HCT116 (cell line): ENCODE measurements around the gene CCM2L. TPM values are rescaled to one million over a fixed set of nuclear protein-coding genes. Genes with fewer than 3 reads are reported as not detected.

Experiments
- ATAC-seq: fragments of 200-7000 bp; cut with Tn5 transposase; 2 replicates; pipeline ENCODE4 v1.9.1; 2020; ENCODE audit warnings: mild to moderate bottlenecking, moderate library complexity
- BruUV-seq: library from RNA; stranded (reverse); fragments of 400-500 nt; replicated peaks from 2 replicates; lab custom pipeline; 2021; lab: Mats Ljungman, UMichigan
- CTCF ChIA-PET: fragments of 300-600 bp; sonication (Branson Sonifier 250); formaldehyde crosslinking; loops from one replicate; lab custom pipeline; 2021; ENCODE audit warnings: antibody characterized with exemption; lab: Charles Lee
- POLR2A ChIA-PET: fragments of 300-600, 350-600 bp; sonication (Branson Sonifier 250); formaldehyde crosslinking; loops from one replicate; lab custom pipeline; 2021; ENCODE audit warnings: antibody characterized with exemption; lab: Charles Lee
- RAD21 ChIA-PET, 2 experiments: fragments of 300-600 bp; sonication (Branson Sonifier 250); formaldehyde crosslinking; loops; one replicate each; lab custom pipeline; 2023; ENCODE audit warnings: low total read pairs in 2 of 2; ENCODE audit not compliant: uncharacterized antibody in 2 of 2, unreplicated experiment in 2 of 2, low non-redundant PET in 1 of 2; lab: Charles Lee
- DNase-seq: peaks from one replicate; pipeline ENCODE4 v3.0.0-alpha.2; 2010; ENCODE audit warnings: low read depth, low spot score
- H2AFZ ChIP-seq: fragments of 200-600 bp; shearing (Covaris generic), sonication (generic); 2 replicates; pipeline ENCODE4 v1.6.1; 2017; ENCODE audit warnings: low read depth, mixed run types, mixed read lengths, antibody characterized with exemption, low read length; ENCODE audit not compliant: poor library complexity, severe bottlenecking
- H3K27ac ChIP-seq: 2 replicates; pipeline ENCODE4 v1.5.1; 2012; ENCODE audit warnings: low read depth, low read length
- H3K27me3 ChIP-seq: fragments of 200-600 bp; sonication (generic); 2 replicates; pipeline ENCODE4 v1.6.1; 2016; ENCODE audit warnings: mixed run types, low read length, mixed read lengths; ENCODE audit not compliant: insufficient read depth
- H3K36me3 ChIP-seq, 2 experiments: fragments of 200-500 bp in 1 of 2; fragments of 200-600 bp in 1 of 2; sonication (Bioruptor generic) in 1 of 2; sonication (generic) in 1 of 2; 2 replicates each; pipeline versions ENCODE4 v1.5.1 to v1.6.1; 2014 to 2016; ENCODE audit warnings: low read length in 2 of 2, inconsistent platforms in 1 of 2, mixed read lengths in 1 of 2, mixed run types in 1 of 2; ENCODE audit not compliant: insufficient read depth in 2 of 2, control insufficient read depth in 1 of 2
- H3K4me1 ChIP-seq, 2 experiments: fragments of 200-600 bp in 1 of 2; sonication (generic) in 1 of 2; 2 replicates each; pipeline versions ENCODE4 v1.5.1 to v1.6.1; 2012 to 2017; ENCODE audit warnings: low read length in 2 of 2, inconsistent platforms in 1 of 2, mild to moderate bottlenecking in 1 of 2, mixed read lengths in 1 of 2, mixed run types in 1 of 2, moderate library complexity in 1 of 2; ENCODE audit not compliant: insufficient read depth in 2 of 2, control insufficient read depth in 1 of 2
- H3K4me2 ChIP-seq: fragments of 200-600 bp; sonication (generic); 2 replicates; pipeline ENCODE4 v1.6.1; 2017; ENCODE audit warnings: mixed run types, low read length, mixed read lengths
- H3K4me3 ChIP-seq, 2 experiments: fragments of 200-600 bp in 1 of 2; sonication (generic) in 1 of 2; replicated peaks in 1 of 2; 2 replicates each; pipeline ENCODE4 v1.5.1; 2011 to 2016; ENCODE audit warnings: low read length in 2 of 2, control low read depth in 1 of 2, low read depth in 1 of 2, mild to moderate bottlenecking in 1 of 2, mixed read lengths in 1 of 2, mixed run types in 1 of 2
- H3K79me2 ChIP-seq: fragments of 200-600 bp; sonication (generic); 2 replicates; pipeline ENCODE4 v1.6.1; 2017; ENCODE audit warnings: mild to moderate bottlenecking, mixed run types, low read length, moderate library complexity, mixed read lengths; ENCODE audit not compliant: insufficient read depth
- H3K9ac ChIP-seq: fragments of 200-600 bp; sonication (generic); 2 replicates; pipeline ENCODE4 v1.6.1; 2016; ENCODE audit warnings: low read length, mixed read lengths
- H3K9me2 ChIP-seq: fragments of 200-600 bp; sonication (generic), shearing (Covaris generic); 2 replicates; pipeline ENCODE4 v1.6.1; 2017; ENCODE audit warnings: mixed run types, mild to moderate bottlenecking, moderate library complexity; ENCODE audit not compliant: insufficient read depth
- H3K9me3 ChIP-seq, 2 experiments: fragments of 200-500 bp in 1 of 2; fragments of 200-600 bp in 1 of 2; sonication (Bioruptor generic) in 1 of 2; sonication (generic) in 1 of 2; 2 replicates each; pipeline ENCODE4 v1.6.1; 2014 to 2017; ENCODE audit warnings: low read length in 2 of 2, mixed read lengths in 2 of 2, inconsistent platforms in 1 of 2, low read depth in 1 of 2, mild to moderate bottlenecking in 1 of 2, mixed run types in 1 of 2, moderate library complexity in 1 of 2; ENCODE audit not compliant: control insufficient read depth in 1 of 2, insufficient read depth in 1 of 2
- H4K20me1 ChIP-seq: fragments of 200-600 bp; sonication (generic), shearing (Covaris generic); 2 replicates; pipeline ENCODE4 v1.6.1; 2017; ENCODE audit warnings: mixed run types, mild to moderate bottlenecking, moderate library complexity; ENCODE audit not compliant: insufficient read depth
- EGR1 ChIP-seq: IDR thresholded peaks from 2 replicates; pipeline ENCODE4 v1.6.1; 2012; ENCODE audit warnings: low read depth
- FOSL1 ChIP-seq: IDR thresholded peaks from 2 replicates; pipeline ENCODE4 v1.6.1; 2012; ENCODE audit warnings: low read depth
- REST ChIP-seq: IDR thresholded peaks from 2 replicates; pipeline ENCODE4 v1.6.1; 2012; ENCODE audit warnings: low read depth
- SIN3A ChIP-seq: IDR thresholded peaks from 2 replicates; pipeline ENCODE4 v1.6.1; 2012; ENCODE audit warnings: low read depth
- SRF ChIP-seq: IDR thresholded peaks from 2 replicates; pipeline ENCODE4 v1.6.1; 2012; ENCODE audit warnings: low read depth
- TCF7L2 ChIP-seq: IDR thresholded peaks from 2 replicates; pipeline ENCODE4 v1.7.0; 2011; ENCODE audit warnings: borderline replicate concordance, inconsistent platforms; ENCODE audit not compliant: insufficient read depth, insufficient read length; ENCODE audit errors: extremely low read depth
- YY1 ChIP-seq: IDR thresholded peaks from 2 replicates; pipeline ENCODE4 v1.6.1; 2011; ENCODE audit warnings: low read length, low read depth, moderate library complexity, mild to moderate bottlenecking; ENCODE audit not compliant: insufficient replicate concordance; ENCODE audit errors: extremely low read depth
- ZFX ChIP-seq: fragments of 450-650 bp; IDR thresholded peaks from 2 replicates; pipeline ENCODE4 v1.6.1; 2017
- intact Hi-C: fragments of 100-400 bp; cut with micrococcal nuclease; formaldehyde crosslinking; loops from 2 replicates; pipeline ENCODE4 v1.10.0; 2022
- total RNA-seq: library from RNA; stranded (reverse); gene quantifications from one replicate; pipeline ENCODE4 v1.2.1, GENCODE V29; 2021; ENCODE audit not compliant: unreplicated experiment

Gene CCM2L
- total RNA-seq, 1 experiment from 2014 or later, result 1.4 TPM

DNA sequence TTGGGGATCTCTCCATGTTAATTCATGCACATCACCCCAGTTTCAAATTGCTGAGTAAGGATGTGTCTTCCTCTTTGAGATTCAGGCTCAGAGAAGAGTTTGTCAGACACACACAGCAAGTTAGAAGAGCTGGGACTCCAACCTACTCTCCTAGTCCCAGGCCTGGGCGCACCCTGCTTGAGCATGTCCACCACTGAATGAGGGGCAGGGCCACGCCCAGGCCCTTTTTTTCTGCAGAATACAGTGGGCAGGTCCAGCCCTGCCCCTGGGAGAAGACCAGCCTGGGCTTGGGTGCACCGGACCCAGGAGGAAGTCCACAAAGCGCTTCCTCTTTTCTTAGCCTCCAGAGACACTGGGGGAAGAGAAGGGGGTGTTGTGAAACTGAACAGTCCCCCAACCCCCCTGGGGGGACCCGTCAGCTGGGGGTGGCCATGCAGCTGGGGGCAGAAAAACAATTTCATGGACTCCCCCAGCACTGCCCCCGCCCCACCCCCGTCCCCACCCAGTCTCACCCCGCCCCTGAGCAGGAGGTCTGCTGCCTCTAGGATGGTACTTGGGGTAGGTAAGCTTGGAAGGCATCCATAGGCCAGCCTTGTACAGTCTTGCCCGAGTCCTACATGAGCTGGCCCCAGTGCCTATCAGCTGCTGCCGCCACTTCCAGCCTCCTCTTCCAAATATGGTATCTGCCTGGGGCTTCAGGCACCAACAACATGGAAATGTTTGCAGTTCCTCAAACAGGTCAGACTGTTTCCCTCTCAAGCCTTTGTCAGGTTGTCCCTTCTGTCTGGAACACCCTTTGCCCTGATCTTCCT is 30.1 kb downstream of the CCM2L start:
- Histone ChIP-seq H3K79me2 (no peaks in the 10 kb centered on the region), H3K4me3 (no peak overlapping the region), H3K9me2 (no peaks in the 10 kb centered on the region), H3K4me1 (no peaks in the 10 kb centered on the region), H3K36me3 (no peaks in the 10 kb centered on the region), H4K20me1 (no peaks in the 10 kb centered on the region), H2AFZ (no peak overlapping the region), H3K9me3 (no peaks in the 10 kb centered on the region), H3K27me3 (peaks cover 30% of the 10 kb centered on the region), H3K9ac (no peak overlapping the region), H3K4me2 (no peak overlapping the region), H3K27ac (no peak overlapping the region)
- no TSS peak for BruUV-seq
- TF ChIP-seq YY1, result no peak
- no peak for TF ChIP-seq TCF7L2
- TF ChIP-seq ZFX, result no peak
- no peak for TF ChIP-seq FOSL1
- TF ChIP-seq REST, result no peak
- 0 out of 2 replicates have a peak, but pooled peaks have one; percentile 20 for TF ChIP-seq SRF
- no peak for TF ChIP-seq EGR1
- TF ChIP-seq SIN3A, result no peak
- RAD21 ChIA-PET, result no interaction called here
- ATAC-seq, result no peak
- POLR2A ChIA-PET, result no interaction called here
- CTCF ChIA-PET, result no interaction called here
- intact Hi-C loops, result no loop called here
- no peak for DNase-seq
